GM19438 (cell line): ENCODE measurements around the gene SLC6A9.
A peak's percentile ranks its signal among the peaks of the same experiment; 100 is the strongest.

ENCODE experiments used
- ATAC-seq: cut with Tn5 transposase; IDR thresholded peaks from one replicate; pipeline ENCODE4 v1.9.1; 2021; ENCODE audit warnings: low read depth; ENCODE audit not compliant: unreplicated experiment

SLC6A9 gene

GRCh38 chr1:44049839-44050238 is 18.6 kb upstream of the SLC6A9 start:
- no peak for ATAC-seq

GRCh38 chr1:44048532-44049215 is 17.4 kb upstream of the SLC6A9 start:
- no peak for ATAC-seq

- ATAC-seq, result no peak
Measured at GRCh38 chr1:44047131-44047530, 15.9 kb upstream of the SLC6A9 start.

DNA sequence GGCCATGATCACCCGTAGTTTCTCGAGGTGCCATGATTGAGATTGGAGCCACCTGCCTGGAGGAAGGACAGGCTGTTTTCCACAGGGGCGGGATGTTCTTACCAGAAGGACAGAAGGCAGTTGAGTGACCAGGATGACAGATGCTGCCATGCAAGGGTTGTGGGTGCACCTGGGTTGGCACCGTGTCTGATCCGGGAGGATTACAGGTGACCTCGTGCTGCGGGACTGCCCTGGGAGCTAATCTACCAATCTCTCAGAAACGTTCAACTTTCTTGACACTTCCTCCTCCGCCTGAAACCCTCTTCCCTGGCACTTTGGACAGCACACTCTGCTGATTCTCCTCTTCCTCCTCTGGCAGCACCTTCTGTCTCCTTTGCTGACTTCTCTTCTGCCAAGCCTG is 13.8 kb upstream of the SLC6A9 start:
- ATAC-seq, result no peak

- ATAC-seq, result no peak
Measured at GRCh38 chr1:44044071-44044801, 13.0 kb upstream of the SLC6A9 start.

DNA sequence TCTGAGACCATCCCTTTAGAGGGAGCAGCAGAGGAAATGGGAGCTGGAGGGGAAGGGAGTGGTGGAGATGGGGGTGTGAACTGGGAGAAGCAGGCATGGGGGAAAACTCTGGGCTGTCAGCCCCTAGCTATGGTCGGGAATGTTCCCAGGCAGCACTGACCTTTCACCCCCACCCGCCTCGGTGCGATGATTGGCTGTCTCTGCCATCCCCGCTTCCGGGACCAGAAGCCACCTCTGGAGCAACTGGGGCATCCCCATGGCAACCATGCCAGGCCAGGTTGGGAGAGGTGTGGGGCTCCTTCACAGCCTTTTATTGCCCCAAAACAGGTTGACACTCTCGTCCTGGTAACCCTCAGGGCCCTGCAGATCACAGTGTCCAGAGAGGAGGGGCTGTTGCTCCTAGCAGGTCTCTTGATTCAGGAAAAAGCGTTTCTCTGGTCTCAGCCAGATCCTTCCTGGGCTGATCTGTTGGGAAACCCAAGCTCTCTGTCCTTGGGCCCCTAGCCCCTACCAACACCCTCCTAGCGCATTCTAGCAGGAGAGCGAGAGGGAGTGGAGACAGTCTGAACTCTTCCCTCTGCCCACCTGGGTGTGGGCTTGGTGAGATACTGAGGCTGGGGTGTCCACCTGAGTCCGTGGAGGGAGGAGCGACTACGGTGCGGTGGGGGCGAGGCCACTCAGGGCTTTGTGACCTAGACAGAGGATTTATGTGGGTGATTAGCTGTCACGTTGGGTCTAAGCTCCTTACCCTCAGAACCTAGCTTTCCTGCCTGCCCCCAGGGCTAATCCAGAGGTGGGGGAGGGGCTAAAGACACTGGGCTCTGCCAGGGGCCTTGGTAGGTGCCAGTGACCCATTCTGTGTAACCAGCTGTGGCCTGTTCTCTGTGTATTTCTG is 12.2 kb upstream of the SLC6A9 start:
- no peak for ATAC-seq

GRCh38 chr1:44040846-44041245 is 9.6 kb upstream of the SLC6A9 start:
- ATAC-seq, result no peak

DNA sequence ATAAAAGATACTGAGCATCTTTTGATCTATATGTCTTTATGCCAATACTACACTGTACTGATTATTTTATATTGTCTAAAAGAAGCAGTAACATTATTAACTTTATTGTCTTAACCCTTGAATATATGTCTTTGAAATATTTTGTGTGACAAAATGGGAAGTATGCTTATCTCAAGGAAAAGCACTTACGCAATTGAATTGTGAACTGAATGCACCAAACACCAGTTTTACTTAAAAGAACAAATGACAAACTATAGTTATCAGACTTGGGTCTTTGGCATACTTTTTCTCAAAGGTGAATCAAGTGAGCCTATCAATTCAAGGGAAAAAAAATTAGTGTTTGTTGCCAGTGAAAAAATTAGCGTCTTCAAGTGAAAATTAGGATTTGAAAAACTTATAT is 9.2 kb upstream of the SLC6A9 start:
- no peak for ATAC-seq

DNA sequence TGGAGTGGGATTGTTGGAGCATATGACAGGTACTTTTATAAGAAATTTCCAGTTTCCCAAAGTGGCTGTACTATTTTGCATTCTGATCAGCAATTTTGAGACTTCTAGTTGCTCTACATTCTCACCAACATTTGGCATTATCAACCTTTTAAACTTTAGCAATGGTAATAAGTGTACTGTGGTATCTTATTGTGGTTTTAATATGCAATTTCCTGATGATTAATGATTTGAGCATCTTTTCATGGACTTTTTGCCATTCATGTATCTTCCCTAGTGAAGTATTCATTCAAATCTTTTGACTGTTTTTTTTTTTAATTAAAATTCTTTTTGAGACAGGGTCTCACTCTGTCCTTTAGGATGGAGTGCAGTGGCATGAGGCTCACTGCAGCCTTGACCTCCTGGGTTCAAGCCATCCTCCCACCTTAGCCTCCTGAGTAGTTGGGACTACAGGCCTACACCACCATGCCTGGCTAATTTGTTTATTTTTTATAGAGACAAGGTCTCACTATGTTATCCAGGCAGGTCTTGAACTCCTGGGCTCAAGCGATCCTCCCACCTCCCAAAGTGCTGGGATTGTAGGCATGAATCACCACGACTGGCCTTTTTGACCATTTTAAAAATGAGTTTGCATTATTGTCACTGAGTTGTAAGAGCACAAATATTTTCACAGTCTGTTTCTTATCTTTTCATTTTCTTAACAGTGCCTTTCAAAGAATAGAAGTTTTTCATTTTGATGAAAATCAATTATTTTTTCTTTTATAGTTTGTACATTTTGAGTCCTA is 7.8 kb upstream of the SLC6A9 start:
- ATAC-seq, result no peak

DNA sequence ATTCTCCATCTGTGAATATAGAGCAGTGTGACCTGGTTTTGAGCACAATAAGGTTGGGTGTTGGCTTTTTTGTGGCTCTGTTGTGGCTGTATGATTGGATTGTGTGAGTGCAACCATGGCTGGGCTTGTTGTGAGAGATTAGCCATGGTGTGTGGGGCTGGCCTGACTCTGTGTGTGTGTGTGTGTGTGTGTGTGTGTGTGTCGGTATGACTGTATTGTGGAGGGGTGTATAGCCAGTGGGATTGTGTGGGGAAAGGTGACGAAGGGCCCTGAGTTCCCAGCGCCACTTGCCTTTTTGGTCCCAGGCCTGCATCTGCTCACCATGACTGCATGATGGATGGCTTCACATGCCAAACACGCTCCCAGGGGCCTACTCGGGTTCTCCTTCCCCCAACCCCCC is 5.9 kb upstream of the SLC6A9 start:
- no peak for ATAC-seq

DNA sequence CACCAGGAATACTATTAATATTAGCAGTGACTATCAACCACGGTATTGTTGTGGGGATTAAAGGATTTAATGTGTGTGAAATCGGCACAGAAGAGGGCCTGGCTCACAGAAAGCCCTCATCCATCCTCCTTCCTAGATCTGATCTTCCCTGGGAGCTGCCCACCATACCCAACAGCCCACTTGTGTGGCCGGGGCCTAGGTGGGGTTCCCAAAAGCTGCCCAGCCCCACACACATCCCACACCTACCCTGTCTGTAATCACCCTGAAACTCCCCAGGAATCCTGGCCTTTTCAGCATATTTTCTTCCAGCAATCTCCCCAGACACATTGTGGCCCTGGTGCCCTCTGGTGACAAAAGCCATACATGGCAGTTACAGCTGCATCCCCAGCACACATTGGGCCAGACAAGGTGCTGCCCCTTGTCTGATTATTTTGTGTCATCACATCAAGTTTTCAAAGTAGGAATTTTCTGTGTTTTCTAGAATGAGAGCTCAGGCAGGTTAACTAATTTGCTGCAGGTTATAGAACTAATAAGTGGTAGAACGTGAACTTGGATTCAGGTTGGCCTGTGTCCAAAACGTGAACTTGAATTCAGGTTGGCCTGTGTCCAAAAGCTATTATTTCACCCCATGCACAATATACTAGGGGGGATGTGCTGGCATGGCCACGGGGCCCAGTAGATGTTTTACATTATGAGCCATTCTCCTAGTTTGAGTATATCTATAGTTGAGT is 5.3 kb upstream of the SLC6A9 start:
- no peak for ATAC-seq

DNA sequence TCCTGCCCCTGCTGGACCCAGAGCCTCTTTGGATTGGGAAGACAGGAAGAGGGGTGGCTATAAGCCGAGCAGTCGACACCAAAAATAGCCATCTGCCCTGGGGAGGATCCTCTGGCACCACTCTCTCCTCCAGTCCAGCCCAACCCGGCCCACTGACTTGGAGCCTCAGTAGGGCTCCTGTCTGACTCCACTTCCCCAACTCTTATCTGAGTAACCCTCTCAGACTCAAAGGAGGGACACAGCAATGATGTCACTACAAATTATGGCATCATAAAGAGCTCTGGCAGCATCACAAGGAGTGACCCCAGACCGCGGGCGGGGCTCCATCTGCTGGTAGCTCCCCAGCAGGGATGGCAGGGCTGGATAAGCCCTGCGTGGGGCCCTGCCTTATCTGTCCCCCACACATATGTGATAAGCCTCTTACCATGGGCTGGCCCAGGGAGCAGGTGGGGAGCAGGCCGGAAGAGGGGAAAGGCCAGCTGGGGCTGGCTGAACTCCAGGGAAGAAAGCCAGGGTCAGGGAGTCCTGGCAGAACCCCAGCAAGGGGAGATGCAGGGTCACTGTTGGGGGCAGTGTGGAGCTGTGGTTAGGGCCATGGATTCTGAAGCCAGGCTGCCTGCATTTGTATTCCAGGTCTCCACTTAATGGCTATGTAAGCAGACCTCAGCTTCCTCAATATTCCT is 4.6 kb upstream of the SLC6A9 start:
- no peak for ATAC-seq

DNA sequence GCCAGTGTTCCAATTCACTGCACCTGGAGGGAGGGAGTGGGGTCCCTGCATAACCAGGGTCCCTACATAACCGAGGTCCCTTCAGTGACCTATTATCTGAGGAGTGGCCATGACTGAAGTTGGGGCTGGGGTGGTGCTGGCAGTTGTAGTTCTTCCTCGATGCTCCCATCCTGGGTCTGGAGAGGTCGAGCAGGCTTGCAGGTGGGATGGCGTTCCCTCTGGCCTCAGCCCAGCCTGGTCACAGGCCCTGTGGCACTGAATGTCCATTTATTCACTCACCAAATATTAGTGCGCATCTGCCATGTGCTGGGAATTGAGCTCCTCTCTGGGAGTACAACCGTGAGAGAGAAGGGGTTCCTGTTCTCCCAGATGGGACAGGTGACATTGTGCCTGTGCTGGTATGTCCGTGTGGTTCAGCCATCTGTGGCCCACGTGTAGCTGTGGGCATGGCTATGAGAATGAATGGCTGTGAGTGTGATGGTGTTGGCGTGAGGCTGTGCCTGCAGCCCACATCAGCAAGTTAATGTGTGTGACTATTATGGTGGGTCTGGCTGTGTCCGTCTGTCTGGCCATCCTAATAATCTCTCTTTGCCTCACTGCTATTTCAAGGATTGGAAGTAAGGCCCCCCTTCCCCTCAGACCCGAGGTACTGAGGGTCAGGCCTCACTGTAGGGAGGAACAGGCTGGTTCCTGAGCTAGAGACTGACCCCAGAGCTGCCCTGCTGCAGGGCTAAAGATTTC is 3.9 kb upstream of the SLC6A9 start:
- no peak for ATAC-seq

DNA sequence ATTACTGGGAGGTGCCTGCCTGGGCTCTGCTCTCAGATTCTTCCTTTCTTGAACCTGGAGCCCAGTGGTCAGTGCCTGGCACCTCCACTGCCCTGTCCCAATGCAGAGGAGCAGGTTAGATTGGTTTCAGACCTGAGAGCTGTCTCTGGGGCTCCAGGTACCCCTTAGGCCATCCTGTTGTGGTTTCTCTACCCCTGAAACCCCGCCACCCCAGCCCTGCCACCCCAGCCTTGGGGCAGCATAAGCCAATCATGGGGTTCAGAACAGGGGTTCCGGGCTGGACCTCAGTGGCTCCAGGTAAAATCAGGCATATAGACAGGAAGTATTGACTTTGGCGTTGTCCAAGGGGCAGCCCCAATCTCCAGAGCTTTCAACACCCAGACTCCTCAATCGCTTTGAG is 3.2 kb upstream of the SLC6A9 start:
- no peak for ATAC-seq

DNA sequence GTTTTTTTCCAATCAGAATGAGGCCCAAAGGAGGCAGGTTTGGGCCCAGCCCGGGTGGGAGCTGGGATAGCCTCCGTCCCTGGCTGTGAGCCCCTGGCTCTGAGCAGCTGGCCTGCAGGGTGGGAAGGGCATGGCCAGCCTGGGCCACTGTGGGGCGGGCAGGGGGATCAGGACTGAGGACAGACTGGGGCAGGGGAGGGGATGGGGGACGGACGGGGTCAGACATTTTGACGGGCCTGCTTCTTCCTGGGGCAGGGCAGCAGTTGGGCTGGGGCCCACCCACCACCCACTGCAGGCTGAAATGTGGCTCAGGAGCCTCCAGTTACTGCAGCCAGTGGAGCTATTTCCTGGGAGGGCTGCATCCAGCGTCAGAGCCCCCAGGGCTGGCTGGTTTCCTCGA is 2.5 kb upstream of the SLC6A9 start:
- no peak for ATAC-seq

DNA sequence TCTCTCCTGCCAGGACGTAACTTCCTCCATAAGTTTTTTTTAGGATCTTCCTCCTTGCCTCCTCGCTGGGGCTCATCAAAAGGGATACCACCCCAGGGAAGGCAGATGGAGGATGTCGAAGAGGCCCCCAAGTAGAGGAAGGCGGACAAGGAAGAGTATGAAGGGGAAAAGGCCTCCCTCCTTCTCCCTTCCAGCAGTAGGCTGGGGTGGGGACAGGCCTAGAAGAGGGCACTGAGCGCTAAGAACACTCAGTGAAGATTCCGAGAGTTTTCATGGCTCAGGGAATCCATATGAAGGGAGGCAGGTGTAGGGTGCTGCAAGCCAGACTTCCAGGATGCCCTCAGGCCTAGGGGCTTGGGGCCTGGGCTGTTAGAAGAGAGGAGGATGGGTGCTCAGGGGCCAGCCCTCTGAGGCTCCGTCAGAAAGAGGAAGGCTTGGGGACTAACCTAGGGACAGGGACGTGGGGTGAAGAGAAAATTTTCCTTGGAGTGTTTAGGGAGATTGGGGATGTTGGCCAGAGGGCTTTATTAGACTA is 1.8 kb upstream of the SLC6A9 start:
- ATAC-seq, result no peak

DNA sequence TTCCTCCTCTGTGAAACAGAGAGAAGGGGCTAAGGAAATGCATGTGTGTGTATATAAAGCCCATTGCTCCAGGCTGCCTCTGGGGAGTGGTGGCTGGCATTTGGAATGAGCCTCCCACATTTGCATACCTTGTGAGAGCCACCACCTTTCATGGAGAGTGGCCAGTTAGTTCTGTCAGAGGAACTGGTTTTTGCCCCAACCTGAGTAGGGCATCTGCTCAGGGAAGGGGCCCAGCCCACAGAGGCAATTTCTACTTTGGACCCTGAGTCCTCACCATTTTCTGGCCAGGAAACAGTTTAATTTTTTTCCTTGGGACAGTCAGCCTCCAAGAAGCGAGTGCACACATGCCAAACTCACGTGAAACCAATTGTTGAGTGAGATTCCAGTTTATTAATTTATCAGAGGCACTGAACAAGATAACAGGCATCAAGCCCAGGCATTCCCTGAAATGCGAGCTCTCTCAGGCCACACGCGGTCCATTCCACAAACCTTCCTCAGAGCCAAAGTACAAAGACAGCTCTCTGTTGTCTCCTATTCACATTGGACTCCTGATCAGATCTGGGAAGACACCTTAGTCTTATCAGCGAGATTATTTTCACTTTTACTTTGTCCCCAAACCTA is 1.0 kb upstream of the SLC6A9 start:
- ATAC-seq, result no peak

DNA sequence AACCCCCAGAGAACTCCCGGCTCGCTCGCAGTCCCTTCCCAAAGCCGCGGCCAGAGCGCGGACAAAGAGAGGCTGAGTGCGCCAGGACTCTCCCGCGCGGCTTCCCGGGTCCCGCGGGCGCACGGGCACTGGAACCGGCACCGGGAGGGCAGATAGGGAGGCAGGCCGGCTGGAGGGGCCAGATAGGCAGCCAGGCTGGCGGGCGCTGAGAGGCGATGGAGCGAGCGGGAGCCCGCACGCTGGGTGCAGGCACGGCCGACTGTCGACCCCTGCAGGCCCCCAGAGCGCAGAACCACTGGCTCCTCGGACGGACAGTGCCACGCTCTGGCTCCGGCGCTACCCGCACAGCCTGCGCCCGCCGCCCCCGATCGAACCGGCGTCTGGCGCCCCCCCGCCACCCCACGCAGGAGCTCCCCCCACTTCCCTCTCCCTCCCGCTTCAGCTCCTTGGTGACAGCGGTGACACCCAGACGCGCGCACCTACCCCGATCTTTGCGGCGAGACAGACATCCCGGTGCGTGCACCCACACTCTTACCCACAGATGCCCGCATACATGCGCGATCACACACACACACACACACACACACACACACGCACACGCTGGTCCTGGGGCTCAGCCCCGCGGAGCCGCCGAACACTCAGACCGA is 534 bp downstream of the SLC6A9 start:
- peak; percentile 19 for ATAC-seq
